HepG2 (cell line): ENCODE measurements around the gene ADM. TPM values are rescaled to one million over a fixed set of nuclear protein-coding genes. Genes with fewer than 3 reads are reported as not detected.

Source experiments
- AKAP8 ChIP-seq: sonication (generic); formaldehyde crosslinking; IDR thresholded peaks from 2 replicates; pipeline ENCODE4 v1.5.1; 2020; ENCODE audit warnings: mild to moderate bottlenecking, missing genetic modification reagents
- ATF7 ChIP-seq, 2 experiments: fragments of 450-650 bp in 1 of 2; sonication (generic) in 1 of 2; formaldehyde crosslinking in 1 of 2; IDR thresholded peaks; 2 replicates each; pipeline versions ENCODE4 v1.4.0 to v1.6.1; 2016 to 2020; ENCODE audit warnings: antibody characterized with exemption in 1 of 2, mild to moderate bottlenecking in 1 of 2, missing genetic modification reagents in 1 of 2
- GABPB1 ChIP-seq: IDR thresholded peaks from 2 replicates; pipeline ENCODE4 v1.6.1; 2016; ENCODE audit warnings: mild to moderate bottlenecking, missing genetic modification reagents, moderate library complexity, missing compliant biosample characterization
- GPN1 ChIP-seq: sonication (generic); formaldehyde crosslinking; IDR thresholded peaks from 2 replicates; pipeline ENCODE4 v1.5.1; 2020; ENCODE audit warnings: missing genetic modification reagents, borderline replicate concordance
- IRF1 ChIP-seq: sonication (generic); formaldehyde crosslinking; IDR thresholded peaks from 2 replicates; pipeline ENCODE4 v1.4.0; 2020; ENCODE audit warnings: low read depth, mild to moderate bottlenecking, missing genetic modification reagents
- ISX ChIP-seq: sonication (generic); formaldehyde crosslinking; conservative IDR thresholded peaks from 2 replicates; pipeline ENCODE4 v1.5.0; 2020; ENCODE audit warnings: missing genetic modification reagents
- LBX2 ChIP-seq: sonication (generic); formaldehyde crosslinking; IDR thresholded peaks from 2 replicates; pipeline ENCODE4 v1.5.0; 2020; ENCODE audit warnings: missing genetic modification reagents, mild to moderate bottlenecking, borderline replicate concordance
- MIER3 ChIP-seq: IDR thresholded peaks from 2 replicates; pipeline ENCODE4 v1.6.1; 2016; ENCODE audit warnings: missing compliant biosample characterization, borderline replicate concordance
- NFE2 ChIP-seq: sonication (generic); formaldehyde crosslinking; IDR thresholded peaks from 2 replicates; pipeline ENCODE4 v1.4.0; 2020; ENCODE audit warnings: missing genetic modification reagents
- NFKB2 ChIP-seq: sonication (generic); formaldehyde crosslinking; IDR thresholded peaks from 2 replicates; pipeline ENCODE4 v1.4.0; 2020; ENCODE audit warnings: missing genetic modification reagents, borderline replicate concordance
- ONECUT2 ChIP-seq: sonication (generic); formaldehyde crosslinking; IDR thresholded peaks from 2 replicates; pipeline ENCODE4 v1.4.0; 2020; ENCODE audit warnings: missing genetic modification reagents
- PAF1 ChIP-seq: IDR thresholded peaks from 2 replicates; pipeline ENCODE4 v1.6.1; 2016; ENCODE audit warnings: missing genetic modification reagents, missing compliant biosample characterization
- RBM22 ChIP-seq: fragments of 200-400 bp; formaldehyde crosslinking; optimal IDR thresholded peaks from 2 replicates; pipeline ENCODE3; 2017; ENCODE audit warnings: mild to moderate bottlenecking, low read length, moderate library complexity
- RFXANK ChIP-seq: IDR thresholded peaks from 2 replicates; pipeline ENCODE4 v1.6.1; 2016
- SMC3 ChIP-seq: IDR thresholded peaks from 2 replicates; pipeline ENCODE4 v1.6.1; 2011; ENCODE audit warnings: low read length, improper control_type of control experiment
- SNRNP70 ChIP-seq: fragments of 200-400 bp; formaldehyde crosslinking; IDR thresholded peaks from 2 replicates; pipeline ENCODE4 v1.6.1; 2017; ENCODE audit warnings: mild to moderate bottlenecking, low read depth, low read length, moderate library complexity
- SP4 ChIP-seq: sonication (generic); formaldehyde crosslinking; IDR thresholded peaks from 2 replicates; pipeline ENCODE4 v1.8.1; 2023; ENCODE audit warnings: mild to moderate bottlenecking, missing genetic modification reagents
- USF2 ChIP-seq, 2 experiments: sonication (generic) in 1 of 2; formaldehyde crosslinking in 1 of 2; IDR thresholded peaks; 2 replicates each; pipeline versions ENCODE4 v1.5.1 to v1.6.1; 2011 to 2020; ENCODE audit warnings: borderline replicate concordance in 1 of 2, low read depth in 1 of 2, low read length in 1 of 2, mild to moderate bottlenecking in 1 of 2, missing genetic modification reagents in 1 of 2, moderate library complexity in 1 of 2
- ZNF10 ChIP-seq: sonication (generic); formaldehyde crosslinking; IDR thresholded peaks from 2 replicates; pipeline ENCODE4 v1.4.0; 2020; ENCODE audit warnings: mild to moderate bottlenecking, low read depth, missing genetic modification reagents, borderline replicate concordance
- ZNF121 ChIP-seq: sonication (generic); formaldehyde crosslinking; IDR thresholded peaks from 2 replicates; pipeline ENCODE4 v1.5.0; 2020; ENCODE audit warnings: mild to moderate bottlenecking, missing genetic modification reagents
- ZNF207 ChIP-seq: fragments of 450-650 bp; IDR thresholded peaks from 2 replicates; pipeline ENCODE4 v1.6.1; 2016; ENCODE audit warnings: antibody characterized with exemption, borderline replicate concordance
- ZNF329 ChIP-seq: sonication (generic); formaldehyde crosslinking; IDR thresholded peaks from 2 replicates; pipeline ENCODE4 v1.9.0; 2021; ENCODE audit warnings: low read depth, mild to moderate bottlenecking, missing genetic modification reagents
- ZNF33B ChIP-seq: sonication (generic); formaldehyde crosslinking; IDR thresholded peaks from 2 replicates; pipeline ENCODE4 v1.5.1; 2020; ENCODE audit warnings: mild to moderate bottlenecking, missing genetic modification reagents
- ZNF572 ChIP-seq: sonication (generic); formaldehyde crosslinking; IDR thresholded peaks from 2 replicates; pipeline ENCODE4 v1.5.1; 2020; ENCODE audit warnings: mild to moderate bottlenecking, missing genetic modification reagents
- ZSCAN20 ChIP-seq: sonication (generic); formaldehyde crosslinking; IDR thresholded peaks from 2 replicates; pipeline ENCODE4 v1.4.0; 2020; ENCODE audit warnings: missing genetic modification reagents, mild to moderate bottlenecking, borderline replicate concordance
- ZZZ3 ChIP-seq: sonication (generic); formaldehyde crosslinking; IDR thresholded peaks from 2 replicates; pipeline ENCODE4 v1.4.0; 2020; ENCODE audit warnings: missing genetic modification reagents, mild to moderate bottlenecking, borderline replicate concordance
- polyA plus RNA-seq, 8 experiments: library from polyadenylated mRNA; depleted of rRNA in 3 of 8; stranded (reverse) in 7 of 8; unstranded in 1 of 8; fragments of >200 nt; fragmentation: Illumina TruSeq in 4 of 8; extraction: Trizol in 4 of 8; gene quantifications; 2 replicates each; pipeline versions ENCODE4 v1.2.1 to v1.2.3, GENCODE V29; 2011 to 2016; ENCODE audit warnings: low read depth in 4 of 8, missing spikeins in 1 of 8, mixed read lengths in 1 of 8; ENCODE audit not compliant: insufficient read depth in 1 of 8
- total RNA-seq, 5 experiments: library from RNA; depleted of rRNA; stranded (reverse); fragments of >200 nt; fragmentation: Illumina TruSeq; extraction: Trizol; gene quantifications; 2 replicates each; pipeline ENCODE4 v1.2.3, GENCODE V29; 2016; ENCODE audit warnings: low read depth in 1 of 5

Gene ADM
- total and polyA plus RNA-seq, 2 of the 13 experiments (the other 11 are each of a cell fraction or from before 2014, with no cell fraction given) = 10.7 to 26.1 TPM

GRCh38 chr11:10326012-10326964, 21.4 kb downstream of the ADM start (continued):
- TF ChIP-seq USF2 (IDR thresholded peaks at IDR 0.05; ENCODE audit: low read depth, low read length) (no peak), USF2 (CRISPR knock-in tag; IDR thresholded peaks at IDR 0.05; ENCODE audit: borderline replicate concordance) (no peak), SP4 (no peak), NFKB2 (CRISPR knock-in tag) (no peak; the same call in 1 of the 2 replicates), LBX2 (CRISPR knock-in tag) (no peak), ISX (CRISPR knock-in tag) (no peak), GABPB1 (CRISPR knock-in tag) (peak; percentile 26; the same call in 1 of the 2 replicates), NFE2 (CRISPR knock-in tag) (no peak), RFXANK (CRISPR knock-in tag) (peak; percentile 66; the same call in 1 of the 2 replicates), ZNF572 (no peak), ZZZ3 (CRISPR knock-in tag) (no peak), GPN1 (CRISPR knock-in tag) (no peak), PAF1 (CRISPR knock-in tag) (no peak), IRF1 (no peak), ZNF10 (CRISPR knock-in tag) (no peak), SMC3 (peak; percentile 34), ATF7 (IDR thresholded peaks at IDR 0.05) (no peak), ATF7 (CRISPR knock-in tag; IDR thresholded peaks at IDR 0.05) (no peak), ZNF121 (no peak), ZNF329 (no peak), ONECUT2 (CRISPR knock-in tag) (no peak), AKAP8 (no peak), ZNF33B (CRISPR knock-in tag) (no peak), MIER3 (CRISPR knock-in tag) (peak; percentile 90; the same call in 1 of the 2 replicates), ZSCAN20 (CRISPR knock-in tag) (no peak), RBM22 (no peak), ZNF207 (no peak), SNRNP70 (no peak)
